ENCODE data around the gene ADAD2.

DNA sequence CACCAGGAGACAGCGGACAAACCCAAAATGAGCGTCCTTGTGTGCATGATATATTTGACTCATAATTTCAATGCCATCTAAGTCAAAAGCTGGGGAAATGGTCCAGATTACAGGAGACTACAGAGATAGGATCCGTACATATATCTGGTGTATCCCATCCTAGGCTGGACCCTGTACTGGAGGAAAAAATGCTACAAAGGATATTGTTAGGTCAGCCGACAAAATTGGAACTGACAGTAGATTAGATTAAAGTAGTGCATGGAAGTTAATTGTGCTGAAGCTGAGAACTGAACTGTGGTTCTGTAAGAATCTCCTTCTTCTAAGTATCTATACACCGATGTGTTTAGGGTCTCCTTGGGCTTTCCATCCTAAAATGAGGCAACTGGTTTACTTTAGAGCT, 24.6 kb downstream of the ADAD2 start:
- TF ChIP-seq SUZ12 (IDR thresholded peaks at IDR 0.05; ENCODE audit: extremely low read depth, insufficient read depth, insufficient read length) (no peak), YY1 (IDR thresholded peaks at IDR 0.05; ENCODE audit: insufficient read depth, insufficient read length) (no peak), ZNF274 (IDR thresholded peaks at IDR 0.05; ENCODE audit: low read depth, low read length) (no peak)

Measured in NT2/D1 (cell line).